SK-N-DZ (cell line): Measurements from ENCODE around the gene HMCN2.

Experiments
- DNase-seq: peaks from one replicate; pipeline ENCODE4 v3.0.0-alpha.2; 2015; ENCODE audit warnings: low spot score

Gene HMCN2

DNA sequence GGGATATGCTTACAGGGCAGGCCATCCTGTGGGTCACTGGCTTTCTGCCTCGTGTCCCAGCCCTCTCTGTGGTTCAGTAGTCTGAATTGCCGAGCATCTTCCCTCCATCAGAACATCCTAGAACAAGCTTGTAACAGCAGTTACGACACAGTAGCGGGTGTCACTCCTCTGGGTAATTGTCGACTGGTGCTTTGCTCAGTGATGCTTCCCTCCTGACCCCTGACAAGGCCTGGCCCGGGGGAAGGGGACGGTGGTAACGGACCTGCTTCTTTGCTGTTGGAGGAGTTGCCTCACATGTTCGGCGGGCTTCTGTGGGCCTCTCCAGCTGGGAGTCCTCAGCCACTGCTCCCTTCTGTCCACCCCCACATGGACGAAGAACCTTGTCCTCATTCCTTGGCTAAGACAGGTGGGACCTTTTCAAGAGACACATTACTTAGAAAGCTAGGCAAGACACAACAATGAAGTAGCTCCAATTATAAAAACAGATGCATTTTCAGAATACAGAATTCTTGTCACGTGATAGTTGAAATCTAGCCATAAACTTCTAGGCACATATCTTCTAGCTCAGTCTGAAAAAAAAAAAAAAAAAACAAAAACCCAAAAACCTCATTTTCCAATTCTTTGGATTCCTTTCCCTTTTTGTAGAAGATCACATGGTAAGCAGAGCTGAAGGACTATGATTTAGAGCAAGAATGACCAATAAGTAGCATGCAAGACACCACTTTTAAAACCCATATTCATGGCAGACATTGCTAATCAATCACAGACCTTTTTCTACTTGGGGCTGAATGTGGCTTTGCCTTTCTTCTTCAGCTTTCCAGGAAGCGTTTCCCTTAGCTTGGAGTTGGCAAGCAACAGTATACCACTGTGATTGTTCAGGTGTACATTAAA lies 25.0 kb downstream of the HMCN2 start:
- no peak for DNase-seq

DNA sequence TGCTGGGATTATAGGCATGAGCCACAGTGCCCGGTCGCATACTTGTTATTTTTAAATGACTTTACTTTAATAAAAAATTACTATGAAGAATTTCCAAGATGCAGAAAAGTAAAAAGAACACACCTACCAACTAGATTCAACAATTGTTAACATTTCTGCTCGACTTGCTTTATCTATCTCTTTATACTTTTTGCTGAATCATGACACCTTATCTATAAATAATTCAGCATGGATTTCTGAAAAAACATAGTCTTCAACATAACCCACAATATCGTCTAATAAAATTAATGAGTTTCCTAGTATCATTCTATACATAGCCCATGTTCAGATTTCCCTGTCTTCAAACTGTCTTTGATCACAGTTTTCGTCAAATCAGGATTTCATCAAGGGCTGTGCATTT lies 25.9 kb downstream of the HMCN2 start:
- DNase-seq = no peak

DNA sequence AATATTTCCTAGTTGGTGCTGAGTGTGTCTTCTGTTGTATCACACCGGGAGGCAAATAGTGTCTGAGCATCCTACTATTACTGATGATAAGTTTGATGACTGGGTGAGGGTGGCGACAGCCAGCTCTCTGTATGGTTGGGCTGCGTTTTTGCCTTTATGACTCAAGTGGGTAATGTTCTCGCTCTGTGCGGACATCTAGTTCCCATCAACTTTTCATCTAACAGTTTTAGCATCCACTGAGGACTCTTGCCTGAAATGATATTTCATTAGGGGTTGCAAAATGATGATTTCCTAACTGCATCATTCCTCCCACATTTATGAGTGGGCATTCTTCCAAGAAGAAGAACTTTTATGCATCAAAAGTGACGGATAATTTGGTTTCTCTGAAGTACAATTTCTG lies 26.5 kb downstream of the HMCN2 start:
- DNase-seq = no peak

GRCh38 chr9:130294664-130295063 lies 29.1 kb downstream of the HMCN2 start:
- DNase-seq = no peak

GRCh38 chr9:130295431-130295830 lies 29.9 kb downstream of the HMCN2 start:
- no peak for DNase-seq

- no peak for DNase-seq
These were observed 30.6 kb downstream of the HMCN2 start for GRCh38 chr9:130295945-130296782.

GRCh38 chr9:130296783-130297055 lies 31.2 kb downstream of the HMCN2 start:
- DNase-seq = no peak

DNA sequence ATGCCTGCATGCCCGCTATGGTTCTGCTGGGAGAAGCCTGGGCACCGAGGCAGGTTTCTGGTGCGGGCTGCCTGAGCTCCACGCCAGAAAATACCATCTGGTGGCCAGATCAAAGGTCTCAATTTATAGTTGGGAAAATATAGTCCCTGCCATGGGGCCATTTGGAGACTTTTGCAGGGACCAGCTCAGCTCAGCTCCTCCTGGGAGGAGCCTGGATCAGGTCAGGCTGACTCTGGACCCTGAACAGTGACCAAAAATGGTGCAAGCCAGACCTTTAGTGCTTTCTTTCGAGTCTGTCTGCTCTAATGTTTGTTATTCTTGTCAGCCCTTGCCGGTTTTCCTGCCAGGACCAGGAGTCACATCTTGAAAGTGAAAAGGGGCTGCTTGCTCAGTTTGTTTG lies 31.8 kb downstream of the HMCN2 start:
- DNase-seq = no peak

GRCh38 chr9:130298662-130299279 lies 33.2 kb downstream of the HMCN2 start:
- DNase-seq = no peak

- DNase-seq = no peak
These were observed 34.4 kb downstream of the HMCN2 start for GRCh38 chr9:130299785-130300615.

GRCh38 chr9:130300739-130301138 lies 35.2 kb downstream of the HMCN2 start:
- DNase-seq = no peak

DNA sequence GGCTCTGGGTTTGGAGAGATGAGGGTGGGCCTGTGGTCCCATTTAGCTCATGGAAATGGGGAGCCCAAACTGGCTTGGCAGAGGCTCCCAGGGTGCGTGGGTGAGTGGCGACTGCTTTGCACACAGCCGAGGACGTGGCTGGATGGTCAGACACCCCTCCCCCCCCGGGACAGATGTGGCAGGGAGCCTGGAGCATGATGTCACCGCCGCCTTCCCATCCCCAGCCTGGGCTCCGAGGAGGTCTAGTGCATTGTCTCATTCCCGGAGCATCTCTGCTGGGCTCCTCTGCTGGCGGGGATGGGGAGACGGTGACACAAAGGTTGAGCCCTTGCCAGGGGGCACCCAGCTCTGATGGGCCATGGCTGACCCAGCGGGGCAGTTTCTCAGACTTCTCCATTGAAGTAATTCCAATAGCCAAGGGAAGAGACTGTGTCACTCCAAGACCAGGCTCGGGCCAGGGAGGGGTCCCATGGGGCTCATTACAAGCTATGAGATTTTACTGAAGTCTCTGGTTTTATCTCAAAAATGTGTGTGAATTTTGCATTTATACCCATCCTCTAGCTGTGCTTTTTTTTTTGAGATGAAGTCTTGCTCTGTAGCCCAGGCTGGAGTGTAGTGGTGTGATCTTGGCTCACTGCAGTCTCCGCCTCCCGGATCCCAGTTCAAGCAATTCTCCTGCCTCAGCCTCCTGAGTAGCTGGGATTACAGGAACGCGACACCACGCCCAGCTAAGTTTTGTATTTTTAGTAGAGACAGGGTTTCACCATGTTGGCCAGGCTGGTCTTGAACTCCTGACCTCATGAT lies 36.1 kb downstream of the HMCN2 start:
- DNase-seq = no peak

DNA sequence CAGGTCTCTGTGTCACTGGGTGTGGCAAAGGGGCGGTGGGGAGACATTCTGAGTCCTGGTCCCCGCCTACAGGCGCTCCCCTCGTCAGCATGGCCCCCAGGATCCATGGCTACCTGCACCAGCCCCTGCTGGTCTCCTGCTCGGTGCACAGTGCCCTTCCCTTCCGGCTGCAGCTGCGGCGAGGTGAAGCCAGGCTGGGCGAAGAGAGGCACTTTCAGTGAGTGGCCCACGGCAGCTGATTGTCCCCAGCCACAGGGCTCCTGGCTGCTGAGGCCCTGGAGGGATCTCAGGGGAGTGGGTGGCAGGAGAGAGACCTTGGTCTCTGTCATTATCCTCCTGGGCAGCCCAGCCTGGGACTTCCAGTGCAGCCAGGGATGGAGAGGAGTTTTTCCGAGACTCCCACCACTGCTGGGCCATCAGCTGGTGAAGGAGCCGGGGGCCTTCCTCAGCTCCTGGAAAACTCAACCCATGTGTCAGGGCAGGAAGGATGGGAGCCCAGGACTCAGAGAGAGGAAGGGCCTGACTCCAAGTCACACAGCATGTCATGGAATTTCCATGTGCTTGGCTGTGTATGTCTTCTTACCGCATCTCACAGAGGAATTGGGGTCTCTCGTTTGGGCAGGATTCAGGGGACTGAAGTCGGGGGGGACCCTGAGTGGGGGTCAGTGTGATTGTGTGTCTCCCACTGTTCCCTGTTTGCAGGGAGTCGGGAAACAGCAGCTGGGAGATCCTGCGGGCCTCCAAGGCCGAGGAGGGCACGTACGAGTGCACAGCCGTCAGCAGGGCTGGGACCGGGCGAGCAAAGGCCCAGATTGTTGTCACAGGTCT lies 37.4 kb downstream of the HMCN2 start:
- no peak for DNase-seq

DNA sequence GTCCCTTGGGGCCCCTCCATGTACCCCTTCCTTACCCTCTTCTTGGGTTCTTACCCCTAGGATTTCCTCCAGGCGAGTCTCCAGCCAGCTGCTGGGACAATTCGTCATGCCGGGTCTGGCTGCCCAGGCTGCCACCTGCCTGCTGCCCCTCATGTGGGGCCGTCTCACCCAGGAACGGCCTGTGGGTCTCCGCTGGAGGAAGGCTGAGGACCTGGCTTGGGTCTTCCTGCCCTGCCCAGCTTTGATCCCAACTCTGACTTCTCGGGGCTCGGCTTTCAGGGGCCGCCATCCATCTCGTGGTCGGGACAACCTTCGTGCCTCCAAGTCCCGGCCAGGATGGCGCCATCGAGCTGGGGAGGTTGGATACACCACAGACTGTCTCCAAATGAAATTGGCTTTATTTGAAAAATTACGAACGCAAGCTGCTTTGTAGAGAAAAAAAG lies 38.1 kb downstream of the HMCN2 start:
- no peak for DNase-seq

DNA sequence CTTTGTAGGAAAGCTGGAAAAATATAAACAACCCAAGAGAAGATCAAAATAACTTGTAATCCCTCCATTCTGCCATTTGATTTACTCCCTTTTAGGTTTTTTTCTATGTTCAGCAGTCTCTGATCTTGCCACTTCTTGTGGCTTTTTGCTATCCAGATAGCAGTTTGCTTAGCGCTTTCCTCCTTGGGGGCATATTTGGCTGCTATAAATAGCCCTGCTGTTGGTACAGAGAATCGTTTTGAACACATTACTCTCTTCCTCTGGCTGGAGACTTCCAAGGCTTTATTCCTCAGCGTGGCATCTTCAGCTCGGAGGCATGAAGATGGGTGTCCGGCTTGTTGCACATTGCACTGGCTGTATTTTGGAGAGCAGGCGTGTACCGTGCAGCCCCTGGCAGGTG lies 38.6 kb downstream of the HMCN2 start:
- no peak for DNase-seq

DNA sequence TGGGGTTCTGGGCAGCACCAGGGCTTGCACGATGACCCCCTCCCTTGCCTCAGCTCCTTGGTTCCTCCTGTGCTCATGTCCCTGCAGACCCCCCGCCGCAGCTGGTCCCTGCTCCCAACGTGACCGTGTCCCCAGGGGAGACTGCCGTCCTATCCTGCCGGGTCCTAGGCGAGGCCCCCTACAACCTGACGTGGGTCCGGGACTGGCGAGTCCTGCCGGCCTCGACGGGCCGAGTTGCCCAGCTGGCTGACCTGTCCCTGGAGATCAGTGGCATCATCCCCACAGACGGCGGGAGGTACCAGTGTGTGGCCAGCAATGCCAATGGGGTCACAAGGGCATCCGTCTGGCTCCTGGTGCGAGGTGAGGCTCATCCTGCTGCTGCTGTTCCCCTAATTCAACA lies 39.1 kb downstream of the HMCN2 start:
- DNase-seq = no peak

DNA sequence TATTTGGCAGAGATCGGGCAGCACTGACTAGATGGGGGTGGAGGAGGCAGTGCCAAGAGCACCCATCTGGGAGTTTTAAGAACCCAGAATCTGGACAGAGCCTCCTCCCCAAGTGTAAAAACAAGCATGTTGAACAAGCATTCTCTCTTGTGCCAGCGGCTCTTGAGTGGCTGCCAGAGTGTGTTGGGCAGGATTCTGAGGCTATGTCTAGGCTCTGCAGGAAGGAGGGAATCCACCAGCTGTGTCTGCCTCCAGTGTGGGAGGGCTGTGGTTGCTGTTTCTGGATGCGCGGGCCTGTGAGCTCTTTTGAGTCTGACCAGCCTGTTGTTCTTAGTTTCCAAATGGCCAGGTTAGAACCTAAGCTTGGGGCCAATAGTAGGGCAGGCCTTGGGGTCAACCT lies 39.8 kb downstream of the HMCN2 start:
- DNase-seq = no peak

GRCh38 chr9:130306823-130307666 lies 41.5 kb downstream of the HMCN2 start:
- DNase-seq = no peak

- DNase-seq = no peak
These were observed 42.0 kb downstream of the HMCN2 start for GRCh38 chr9:130307667-130307943.
